Immature natural killer cell (primary cell): ENCODE data around the gene NELFB. TPM values are rescaled to one million over a fixed set of nuclear protein-coding genes. Genes with fewer than 3 reads are reported as not detected.

Source experiments
- DNase-seq, 3 donors: peaks; one replicate each; pipeline ENCODE4 v3.0.0; 2022; ENCODE audit warnings: mixed read lengths in 1 of 3
- H3K27ac Mint-ChIP-seq, 6 donors: one replicate each; pipeline ENCODE4 v1.8.0; 2020; ENCODE audit warnings: mixed read lengths in 6 of 6, mild to moderate bottlenecking in 5 of 6, inconsistent platforms in 4 of 6, moderate library complexity in 3 of 6
- H3K27me3 Mint-ChIP-seq, 3 donors: one replicate each; pipeline ENCODE4 v1.8.0; 2020 to 2021; ENCODE audit warnings: low read depth in 3 of 3, mild to moderate bottlenecking in 3 of 3, mixed read lengths in 3 of 3, moderate library complexity in 3 of 3, inconsistent platforms in 1 of 3
- H3K36me3 Mint-ChIP-seq, 3 donors: one replicate each; pipeline ENCODE4 v1.8.0; 2020; ENCODE audit warnings: mixed read lengths in 3 of 3, inconsistent platforms in 2 of 3, mild to moderate bottlenecking in 2 of 3
- H3K4me1 Mint-ChIP-seq, 2 donors: one replicate each; pipeline ENCODE4 v1.8.0; 2020; ENCODE audit warnings: inconsistent platforms in 2 of 2, mild to moderate bottlenecking in 2 of 2, mixed read lengths in 2 of 2, moderate library complexity in 1 of 2
- H3K4me3 Mint-ChIP-seq, 5 donors: one replicate each; pipeline ENCODE4 v1.8.0; 2020; ENCODE audit warnings: mild to moderate bottlenecking in 5 of 5, mixed read lengths in 5 of 5, inconsistent platforms in 3 of 5, moderate library complexity in 3 of 5
- H3K9me3 Mint-ChIP-seq, 6 donors: one replicate each; pipeline ENCODE4 v1.8.0; 2020; ENCODE audit warnings: mild to moderate bottlenecking in 6 of 6, mixed read lengths in 6 of 6, inconsistent platforms in 4 of 6, moderate library complexity in 3 of 6
- polyA plus RNA-seq, 3 donors: library from polyadenylated mRNA; unstranded; fragments of 300-500 nt; fragmentation: Illumina TruSeq; gene quantifications; one replicate each; pipeline ENCODE4 v1.2.3, GENCODE V29; 2021

NELFB gene
- polyA plus RNA-seq, 3 donors from 2014 or later = 25.0 to 36.8 (median 34.6) TPM

GRCh38 chr9:137227853-137228505, 27.1 kb upstream of the NELFB start:
- Mint-ChIP-seq H3K27ac (no peak overlapping the region), H3K4me3 (no peak overlapping the region), H3K9me3 (no peaks in the 10 kb centered on the region), H3K4me1 (peaks cover 0 to under 1% of the 10 kb centered on the region in 2 donors), H3K36me3 (no peaks in the 10 kb centered on the region), H3K27me3 (peaks cover 0 to 13% (median 5%) of the 10 kb centered on the region in 3 donors)
- no peak for DNase-seq

- no peaks in the 10 kb centered on the region for H3K9me3 Mint-ChIP-seq
- no peaks in the 10 kb centered on the region for H3K36me3 Mint-ChIP-seq
- H3K4me3 Mint-ChIP-seq = no peak overlapping the region
- DNase-seq = no peak
- H3K27ac Mint-ChIP-seq = no peak overlapping the region
- H3K4me1 Mint-ChIP-seq = no peaks in the 10 kb centered on the region
- H3K27me3 Mint-ChIP-seq = peaks cover 0 to 10% (median 2%) of the 10 kb centered on the region in 3 donors
These were observed 26.6 kb upstream of the NELFB start for GRCh38 chr9:137228506-137228967.

GRCh38 chr9:137228968-137229896, 25.9 kb upstream of the NELFB start:
- Mint-ChIP-seq H3K27ac (no peak overlapping the region), H3K4me3 (no peak overlapping the region), H3K36me3 (no peaks in the 10 kb centered on the region), H3K27me3 (peaks cover 0 to 9% (median 2%) of the 10 kb centered on the region in 3 donors), H3K4me1 (no peaks in the 10 kb centered on the region), H3K9me3 (no peaks in the 10 kb centered on the region)
- no peak for DNase-seq

GRCh38 chr9:137229903-137230704, 25.0 kb upstream of the NELFB start:
- Mint-ChIP-seq H3K4me3 (no peak overlapping the region), H3K9me3 (no peaks in the 10 kb centered on the region)

GRCh38 chr9:137230705-137231371, 24.3 kb upstream of the NELFB start, which contains the start of gene SLC34A3:
TSS of gene SLC34A3 (plus strand) at chr9:137230901. CDS start at chr9:137231703, 802 bp downstream.
- Mint-ChIP-seq H3K4me3 (no peak within 1 kb of the TSS), H3K27me3 (peaks cover 0 to 9% (median 2%) of the 10 kb centered on the region in 3 donors), H3K4me1 (no peaks in the 10 kb centered on the region), H3K36me3 (no peaks in the 10 kb centered on the region), H3K9me3 (no peaks in the 10 kb centered on the region), H3K27ac (no peak within 1 kb of the TSS)
- DNase-seq = no peak

More at GRCh38 chr9:137229903-137230704, 25.0 kb upstream of the NELFB start:
- H3K4me1 Mint-ChIP-seq = no peaks in the 10 kb centered on the region
- H3K27ac Mint-ChIP-seq = no peak overlapping the region
- no peaks in the 10 kb centered on the region for H3K36me3 Mint-ChIP-seq
- DNase-seq = no peak
- peaks cover 0 to 9% (median 2%) of the 10 kb centered on the region in 3 donors for H3K27me3 Mint-ChIP-seq

- no peak overlapping the region for H3K4me3 Mint-ChIP-seq
- peaks cover 0 to 1% of the 10 kb centered on the region in 2 donors for H3K4me1 Mint-ChIP-seq
- H3K27me3 Mint-ChIP-seq = peaks cover 0 to 6% (median 2%) of the 10 kb centered on the region in 3 donors
- H3K36me3 Mint-ChIP-seq = no peaks in the 10 kb centered on the region
- H3K27ac Mint-ChIP-seq = no peak overlapping the region
- no peak for DNase-seq
- H3K9me3 Mint-ChIP-seq = no peaks in the 10 kb centered on the region
These were observed 23.6 kb upstream of the NELFB start for GRCh38 chr9:137231372-137232039.

GRCh38 chr9:137232101-137232500, 23.0 kb upstream of the NELFB start:
- no peak overlapping the region for H3K27ac Mint-ChIP-seq
- DNase-seq = no peak
- peaks cover 0 to 2% of the 10 kb centered on the region in 2 donors for H3K4me1 Mint-ChIP-seq
- no peak overlapping the region for H3K4me3 Mint-ChIP-seq
- peaks cover 0 to 5% (median 2%) of the 10 kb centered on the region in 3 donors for H3K27me3 Mint-ChIP-seq
- H3K9me3 Mint-ChIP-seq = no peaks in the 10 kb centered on the region
- no peaks in the 10 kb centered on the region for H3K36me3 Mint-ChIP-seq

GRCh38 chr9:137232510-137232909, 22.6 kb upstream of the NELFB start:
- Mint-ChIP-seq H3K9me3 (no peaks in the 10 kb centered on the region), H3K4me1 (peaks cover 0 to 4% of the 10 kb centered on the region in 2 donors), H3K36me3 (no peaks in the 10 kb centered on the region), H3K27me3 (peaks cover 0 to 4% (median 2%) of the 10 kb centered on the region in 3 donors), H3K27ac (no peak overlapping the region), H3K4me3 (no peak overlapping the region)
- no peak for DNase-seq

- Mint-ChIP-seq H3K27ac (no peak overlapping the region), H3K27me3 (peaks cover 0 to 2% (median 2%) of the 10 kb centered on the region in 3 donors), H3K4me1 (peaks cover 0 to 4% of the 10 kb centered on the region in 2 donors), H3K9me3 (no peaks in the 10 kb centered on the region), H3K36me3 (no peaks in the 10 kb centered on the region), H3K4me3 (no peak overlapping the region)
- no peak for DNase-seq
These were observed 21.8 kb upstream of the NELFB start for GRCh38 chr9:137233143-137233980.

GRCh38 chr9:137234055-137234697, 21.0 kb upstream of the NELFB start:
- peaks cover 0 to 2% (median 2%) of the 10 kb centered on the region in 3 donors for H3K27me3 Mint-ChIP-seq
- no peak for DNase-seq
- peaks cover 5 to 9% of the 10 kb centered on the region in 2 donors for H3K4me1 Mint-ChIP-seq
- H3K9me3 Mint-ChIP-seq = no peaks in the 10 kb centered on the region
- no peak overlapping the region for H3K27ac Mint-ChIP-seq
- H3K36me3 Mint-ChIP-seq = no peaks in the 10 kb centered on the region
- H3K4me3 Mint-ChIP-seq = no peak overlapping the region

- H3K27ac Mint-ChIP-seq = no peak overlapping the region
- H3K4me3 Mint-ChIP-seq = no peak overlapping the region
- H3K9me3 Mint-ChIP-seq = no peaks in the 10 kb centered on the region
- no peak for DNase-seq
- H3K27me3 Mint-ChIP-seq = peaks cover 0 to 5% (median 0%) of the 10 kb centered on the region in 3 donors
- H3K4me1 Mint-ChIP-seq = peaks cover 6 to 14% of the 10 kb centered on the region in 2 donors
- H3K36me3 Mint-ChIP-seq = no peaks in the 10 kb centered on the region
These were observed 20.2 kb upstream of the NELFB start for GRCh38 chr9:137234758-137235423.
